Skeletal muscle tissue (tissue), 4 donors: ENCODE data around the gene TTC7B. TPM values are rescaled to one million over a fixed set of nuclear protein-coding genes. Genes with fewer than 3 reads are reported as not detected.
A peak's percentile ranks its signal among the peaks of the same experiment; 100 is the strongest.

Experiments
- H3K27ac ChIP-seq: one replicate; pipeline ENCODE4 v1.7.0; 2013; ENCODE audit warnings: mild to moderate bottlenecking, low read depth, low read length, inconsistent platforms
- H3K27me3 ChIP-seq, 3 donors: one replicate each; pipeline ENCODE4 v1.7.0; 2013; ENCODE audit warnings: low read length in 3 of 3; ENCODE audit not compliant: control insufficient read depth in 3 of 3, insufficient read depth in 3 of 3
- H3K36me3 ChIP-seq, 3 donors: one replicate each; pipeline ENCODE4 v1.7.0; 2013; ENCODE audit warnings: low read length in 3 of 3; ENCODE audit not compliant: control insufficient read depth in 3 of 3, insufficient read depth in 3 of 3
- H3K4me1 ChIP-seq, 3 donors: one replicate each; pipeline ENCODE4 v1.7.0; 2013; ENCODE audit warnings: low read length in 3 of 3, mild to moderate bottlenecking in 3 of 3; ENCODE audit not compliant: control insufficient read depth in 3 of 3, insufficient read depth in 3 of 3
- H3K4me3 ChIP-seq, 3 donors: one replicate each; pipeline ENCODE4 v1.7.0; 2013; ENCODE audit warnings: low read length in 3 of 3
- H3K9ac ChIP-seq, 3 donors: one replicate each; pipeline ENCODE4 v1.7.0; 2013; ENCODE audit warnings: low read length in 3 of 3, mild to moderate bottlenecking in 3 of 3, moderate library complexity in 2 of 3, low read depth in 1 of 3
- H3K9me3 ChIP-seq, 3 donors: one replicate each; pipeline ENCODE4 v1.7.0; 2013; ENCODE audit warnings: low read length in 3 of 3; ENCODE audit not compliant: control insufficient read depth in 3 of 3
- total RNA-seq: library from RNA; depleted of rRNA; stranded (reverse); fragments of >200 nt; gene quantifications from one replicate; pipeline ENCODE4 v1.2.3, GENCODE V29; 2014
- donor health status: Osteomylitis.

TTC7B gene
- total RNA-seq, 1 donor from 2014 or later, result 5.7 TPM

DNA sequence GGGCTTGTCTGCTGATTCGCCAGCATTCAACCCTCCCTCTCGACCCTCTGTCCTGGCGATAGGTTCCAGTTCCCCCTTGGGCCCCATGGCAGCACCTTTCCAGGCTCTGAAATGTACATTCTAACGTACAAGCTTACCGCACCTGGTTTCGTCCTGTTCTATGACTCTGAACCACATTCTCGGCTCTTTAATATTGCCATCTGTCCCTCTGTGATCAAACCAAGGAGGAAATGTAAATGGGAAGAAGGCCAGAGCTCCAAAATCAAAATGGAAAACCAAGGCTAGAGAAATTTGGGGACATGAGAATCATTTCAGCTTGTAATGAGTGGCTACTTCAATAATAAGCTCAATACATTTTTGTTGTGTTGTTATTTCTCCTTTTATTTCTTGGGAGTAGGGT lies 117.2 kb downstream of the TTC7B start:
- peaks cover 45 to 53% (median 50%) of the 10 kb centered on the region in 3 donors for H3K4me1 ChIP-seq
- no peak overlapping the region for H3K4me3 ChIP-seq
- H3K27ac ChIP-seq, result peak overlapping the region; percentile 80
- no peaks in the 10 kb centered on the region for H3K9me3 ChIP-seq
- peak overlapping the region in 2 of 3 donors; percentile 10 to 50 for H3K9ac ChIP-seq
- no peaks in the 10 kb centered on the region for H3K27me3 ChIP-seq
- no peaks in the 10 kb centered on the region for H3K36me3 ChIP-seq

DNA sequence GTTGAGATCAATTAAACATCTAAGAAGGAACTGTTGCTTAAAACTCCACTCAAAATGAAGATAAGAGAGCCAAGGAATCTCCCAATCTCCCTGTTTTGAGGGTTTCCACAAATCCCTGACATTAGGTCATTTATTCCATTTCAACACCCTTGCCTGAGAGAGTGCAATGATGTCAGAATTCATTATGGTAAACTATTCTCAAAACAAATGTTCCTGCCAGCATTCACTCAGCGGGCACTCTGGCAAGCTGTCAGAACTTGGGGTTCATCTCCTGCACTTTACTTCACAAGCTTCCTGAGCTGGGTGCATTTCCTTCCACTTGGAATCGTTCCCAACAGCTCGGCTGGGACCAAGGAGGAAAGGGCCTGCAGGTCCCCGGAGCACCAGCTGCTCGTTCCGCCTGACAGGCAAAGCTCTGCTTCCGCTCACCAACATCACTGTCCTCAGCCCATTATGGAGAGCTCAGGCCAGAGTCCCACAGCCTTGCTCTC lies 117.8 kb downstream of the TTC7B start:
- no peaks in the 10 kb centered on the region for H3K27me3 ChIP-seq
- peak overlapping the region in 2 of 3 donors; percentile 10 to 50 for H3K9ac ChIP-seq
- H3K4me1 ChIP-seq, result peaks cover 44 to 51% (median 49%) of the 10 kb centered on the region in 3 donors
- peak overlapping the region; percentile 80 for H3K27ac ChIP-seq
- H3K36me3 ChIP-seq, result no peaks in the 10 kb centered on the region
- no peak overlapping the region for H3K4me3 ChIP-seq
- H3K9me3 ChIP-seq, result no peaks in the 10 kb centered on the region

DNA sequence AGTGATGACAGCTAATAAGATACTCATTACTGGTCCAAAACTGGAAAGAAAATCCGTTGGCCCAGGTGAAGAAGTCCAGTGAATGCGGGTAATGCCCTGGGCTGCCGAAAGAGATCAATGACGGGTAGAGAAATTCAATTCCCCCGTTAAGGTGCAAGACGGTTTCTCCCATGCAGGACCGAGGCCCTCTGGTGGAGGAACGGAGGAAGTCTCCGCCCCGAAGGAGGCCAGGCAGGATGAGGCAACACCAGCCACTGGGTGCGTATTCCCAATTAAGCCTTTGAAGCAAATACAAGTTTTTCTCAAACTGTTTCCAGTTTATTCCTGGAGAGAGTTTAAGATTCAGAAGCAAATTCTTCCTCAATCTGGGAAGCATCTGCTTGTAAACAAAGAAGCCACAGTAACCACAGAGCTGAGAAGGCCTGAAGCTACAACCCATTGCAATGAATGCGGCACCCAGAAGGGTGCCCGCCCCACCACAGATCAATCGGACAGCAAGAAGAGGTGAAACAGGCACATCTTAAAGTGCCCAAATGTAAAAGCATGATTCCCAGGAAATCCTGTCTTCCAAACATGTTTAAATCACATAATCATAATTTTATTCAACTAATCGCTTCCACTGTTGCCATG lies 118.5 kb downstream of the TTC7B start:
- no peaks in the 10 kb centered on the region for H3K9me3 ChIP-seq
- H3K27me3 ChIP-seq, result no peaks in the 10 kb centered on the region
- peak overlapping the region in 1 of 3 donors; percentile 16 for H3K4me3 ChIP-seq
- no peaks in the 10 kb centered on the region for H3K36me3 ChIP-seq
- H3K27ac ChIP-seq, result peak overlapping the region; percentile 80
- peak overlapping the region; percentile 1 to 69 (median 24) for H3K9ac ChIP-seq
- H3K4me1 ChIP-seq, result peaks cover 52 to 55% (median 55%) of the 10 kb centered on the region in 3 donors

DNA sequence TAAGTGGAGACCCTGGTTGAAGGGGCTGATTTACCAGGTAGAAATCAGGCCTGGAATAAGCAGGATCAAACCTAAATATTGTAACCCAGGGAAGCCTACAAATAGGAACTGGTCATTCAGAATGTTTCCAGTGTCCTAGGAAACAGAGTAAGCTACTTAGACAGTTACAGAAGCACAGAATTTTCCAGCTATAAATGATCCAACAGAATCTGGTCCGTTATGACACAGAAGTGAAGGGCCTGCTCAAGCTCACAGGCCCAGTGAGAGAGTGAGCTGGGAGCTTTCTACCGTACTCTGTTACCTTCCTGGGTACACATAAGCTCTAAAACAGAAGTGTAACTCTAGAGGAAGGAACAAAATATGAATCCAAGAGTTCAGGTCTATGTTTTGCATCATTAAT lies 119.1 kb downstream of the TTC7B start:
- Histone ChIP-seq H3K9me3 (no peaks in the 10 kb centered on the region), H3K36me3 (no peaks in the 10 kb centered on the region), H3K9ac (peak overlapping the region; percentile 1 to 69 (median 24)), H3K4me1 (peaks cover 56 to 60% (median 58%) of the 10 kb centered on the region in 3 donors), H3K4me3 (peak overlapping the region in 1 of 3 donors; percentile 16), H3K27ac (peak overlapping the region; percentile 80), H3K27me3 (no peaks in the 10 kb centered on the region)

DNA sequence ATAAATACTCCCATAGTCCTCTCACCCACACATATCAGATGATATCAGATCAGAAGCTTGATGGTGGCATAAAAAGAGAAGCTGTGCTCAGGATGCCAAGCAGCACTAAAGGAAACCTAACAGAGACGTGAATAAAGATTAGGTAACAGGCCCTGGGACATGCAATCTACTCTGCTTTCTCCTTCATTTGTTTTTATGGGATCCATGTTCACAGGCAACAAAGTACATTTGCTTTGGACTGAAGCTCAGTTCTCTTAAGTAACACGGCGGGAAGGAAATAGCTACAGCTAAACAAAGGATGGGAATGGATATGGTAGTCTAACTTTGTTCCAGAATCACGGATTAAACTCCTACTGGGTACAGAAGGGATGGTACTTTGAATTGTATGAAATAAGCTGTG lies 119.5 kb downstream of the TTC7B start:
- Histone ChIP-seq H3K9ac (peak overlapping the region; percentile 1 to 69 (median 24)), H3K4me1 (peaks cover 60 to 64% (median 61%) of the 10 kb centered on the region in 3 donors)

DNA sequence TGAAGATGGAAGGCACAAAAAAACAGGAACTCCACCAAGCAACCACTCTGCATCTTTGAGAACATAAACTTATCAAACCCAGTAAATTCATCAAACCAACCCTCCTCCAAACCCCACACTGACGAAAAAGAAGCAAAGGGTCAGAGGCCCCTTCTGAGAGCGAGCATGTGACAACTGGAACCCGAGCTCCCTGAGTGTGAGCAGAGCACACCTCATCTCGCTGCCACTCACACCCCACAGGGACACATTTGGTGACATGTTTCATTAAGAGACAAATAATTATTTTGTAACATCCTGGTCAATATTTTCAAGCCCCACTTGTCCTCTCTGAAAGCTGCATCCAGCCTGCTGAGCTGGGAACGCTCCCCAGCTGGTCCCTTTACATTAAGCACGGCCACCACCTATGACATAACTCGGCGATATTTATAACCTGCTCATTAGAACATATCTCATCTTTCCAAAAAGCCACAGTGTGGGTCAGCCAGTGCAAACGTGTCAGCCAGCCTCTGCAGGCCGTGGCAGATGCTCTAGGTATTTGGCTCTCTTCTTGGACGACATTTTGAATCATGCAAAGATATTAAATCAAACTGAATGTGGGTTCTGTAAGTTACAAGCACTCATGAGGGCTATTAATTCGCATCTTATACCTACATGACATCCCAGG lies 120.1 kb downstream of the TTC7B start:
- Histone ChIP-seq H3K4me1 (peaks cover 59 to 63% (median 62%) of the 10 kb centered on the region in 3 donors), H3K27ac (peak overlapping the region; percentile 80), H3K4me3 (peak overlapping the region in 2 of 3 donors; percentile 28 to 29), H3K9me3 (no peaks in the 10 kb centered on the region), H3K36me3 (no peaks in the 10 kb centered on the region), H3K27me3 (no peaks in the 10 kb centered on the region), H3K9ac (peak overlapping the region; percentile 57 to 69 (median 68))

More for the DNA sequence above, 119.5 kb downstream of the TTC7B start:
- Histone ChIP-seq H3K36me3 (no peaks in the 10 kb centered on the region), H3K27me3 (no peaks in the 10 kb centered on the region), H3K9me3 (no peaks in the 10 kb centered on the region), H3K27ac (peak overlapping the region; percentile 80), H3K4me3 (no peak overlapping the region)

DNA sequence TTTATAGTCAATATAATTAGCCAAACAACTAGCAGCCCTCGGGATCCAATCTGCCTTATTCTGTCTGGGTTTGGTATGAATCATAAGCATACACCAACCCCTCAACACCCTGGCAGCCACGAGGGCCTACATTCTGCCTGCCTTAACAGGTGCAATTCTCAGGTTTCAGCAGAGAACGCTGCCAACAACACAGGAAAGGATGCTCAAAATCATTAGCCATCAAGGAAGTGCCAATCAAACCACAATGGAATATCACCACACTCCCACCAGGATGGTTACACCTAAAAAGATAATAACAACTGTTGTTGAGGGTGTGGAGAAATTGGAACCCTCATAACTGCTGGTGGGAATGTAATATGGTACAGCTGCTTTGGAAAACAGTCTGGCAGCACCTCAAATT lies 122.8 kb downstream of the TTC7B start:
- Histone ChIP-seq H3K36me3 (no peaks in the 10 kb centered on the region), H3K9ac (peak overlapping the region in 1 of 3 donors; percentile 11), H3K9me3 (no peaks in the 10 kb centered on the region), H3K27ac (peak overlapping the region; percentile 86), H3K27me3 (no peaks in the 10 kb centered on the region), H3K4me3 (no peak overlapping the region), H3K4me1 (peaks cover 47 to 55% (median 53%) of the 10 kb centered on the region in 3 donors)

DNA sequence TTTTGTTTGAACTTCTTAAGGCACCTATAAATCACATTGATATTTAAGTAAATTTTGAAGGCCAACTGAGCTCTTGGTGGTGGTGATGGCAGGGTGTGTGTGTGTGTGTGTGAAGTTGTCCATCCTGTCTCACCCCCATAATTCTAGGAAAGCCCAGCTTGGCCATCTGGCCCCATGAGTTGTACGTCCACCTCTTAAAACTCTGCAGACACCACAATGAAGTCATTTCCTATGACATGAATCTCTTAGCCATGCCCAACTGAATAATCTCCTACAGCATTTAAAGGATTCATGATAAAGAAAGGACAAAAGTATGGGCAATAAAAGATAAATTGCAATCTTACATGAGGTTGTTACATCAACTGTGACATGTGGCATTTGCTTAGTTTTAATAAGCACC lies 123.4 kb downstream of the TTC7B start:
- Histone ChIP-seq H3K4me3 (peak overlapping the region in 1 of 3 donors; percentile 4), H3K9me3 (no peaks in the 10 kb centered on the region), H3K9ac (peak overlapping the region in 1 of 3 donors; percentile 11), H3K27me3 (no peaks in the 10 kb centered on the region), H3K36me3 (peaks cover 0 to 2% (median under 1%) of the 10 kb centered on the region in 3 donors), H3K27ac (peak overlapping the region; percentile 86), H3K4me1 (peaks cover 41 to 49% (median 47%) of the 10 kb centered on the region in 3 donors)

DNA sequence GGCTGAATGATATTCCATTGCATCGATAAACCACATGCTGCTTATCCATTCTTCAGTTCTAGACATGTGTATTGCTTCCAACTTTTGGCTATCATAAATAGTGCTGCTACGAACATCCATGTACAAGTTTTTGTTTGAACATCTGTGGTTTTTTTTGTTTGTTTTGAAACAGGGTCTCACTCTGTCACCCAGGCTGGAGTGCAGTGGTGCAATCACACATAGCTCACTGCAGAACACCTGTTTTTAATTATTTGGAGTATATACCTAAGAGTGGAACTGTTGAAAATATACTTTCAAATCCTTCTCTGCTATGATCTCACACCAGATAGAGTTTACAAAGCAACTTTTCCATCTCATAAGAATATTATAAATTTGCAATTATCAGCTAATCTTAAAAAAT lies 124.2 kb downstream of the TTC7B start:
- Histone ChIP-seq H3K27ac (peak overlapping the region; percentile 86), H3K9me3 (no peaks in the 10 kb centered on the region), H3K36me3 (peaks cover 0 to 5% (median 4%) of the 10 kb centered on the region in 3 donors), H3K9ac (no peak overlapping the region), H3K27me3 (no peaks in the 10 kb centered on the region), H3K4me3 (no peak overlapping the region), H3K4me1 (peaks cover 34 to 41% (median 39%) of the 10 kb centered on the region in 3 donors)

DNA sequence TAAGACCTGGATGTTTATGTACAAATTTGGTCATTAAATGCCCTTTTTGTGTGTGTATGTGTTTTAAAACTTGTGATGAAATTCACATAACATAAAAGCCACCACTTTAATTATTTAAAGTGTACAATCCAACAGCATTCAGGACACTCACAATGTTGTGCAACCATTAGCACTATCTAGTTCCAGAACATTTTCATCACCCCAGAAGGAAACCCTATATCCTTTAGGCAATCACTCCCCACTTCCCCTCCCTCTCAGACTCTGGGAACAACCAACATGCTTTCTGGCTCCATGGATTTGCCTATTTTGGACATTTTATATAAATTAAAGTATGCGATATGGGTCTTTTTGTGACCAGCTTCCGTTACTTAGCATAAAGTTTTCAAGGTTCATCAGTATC lies 124.6 kb downstream of the TTC7B start:
- no peak overlapping the region for H3K9ac ChIP-seq
- no peaks in the 10 kb centered on the region for H3K27me3 ChIP-seq
- H3K27ac ChIP-seq, result peak overlapping the region; percentile 86
- H3K36me3 ChIP-seq, result peaks cover 0 to 6% (median 4%) of the 10 kb centered on the region in 3 donors
- H3K9me3 ChIP-seq, result no peaks in the 10 kb centered on the region
- H3K4me3 ChIP-seq, result no peak overlapping the region
- peaks cover 29 to 37% (median 35%) of the 10 kb centered on the region in 3 donors for H3K4me1 ChIP-seq
